HG03139 (cell line): Measurements from ENCODE around the gene HLA-DPA1.

Experiments
- ATAC-seq: cut with Tn5 transposase; IDR thresholded peaks from one replicate; pipeline ENCODE4 v1.9.1; 2021; ENCODE audit not compliant: unreplicated experiment

Gene HLA-DPA1

DNA sequence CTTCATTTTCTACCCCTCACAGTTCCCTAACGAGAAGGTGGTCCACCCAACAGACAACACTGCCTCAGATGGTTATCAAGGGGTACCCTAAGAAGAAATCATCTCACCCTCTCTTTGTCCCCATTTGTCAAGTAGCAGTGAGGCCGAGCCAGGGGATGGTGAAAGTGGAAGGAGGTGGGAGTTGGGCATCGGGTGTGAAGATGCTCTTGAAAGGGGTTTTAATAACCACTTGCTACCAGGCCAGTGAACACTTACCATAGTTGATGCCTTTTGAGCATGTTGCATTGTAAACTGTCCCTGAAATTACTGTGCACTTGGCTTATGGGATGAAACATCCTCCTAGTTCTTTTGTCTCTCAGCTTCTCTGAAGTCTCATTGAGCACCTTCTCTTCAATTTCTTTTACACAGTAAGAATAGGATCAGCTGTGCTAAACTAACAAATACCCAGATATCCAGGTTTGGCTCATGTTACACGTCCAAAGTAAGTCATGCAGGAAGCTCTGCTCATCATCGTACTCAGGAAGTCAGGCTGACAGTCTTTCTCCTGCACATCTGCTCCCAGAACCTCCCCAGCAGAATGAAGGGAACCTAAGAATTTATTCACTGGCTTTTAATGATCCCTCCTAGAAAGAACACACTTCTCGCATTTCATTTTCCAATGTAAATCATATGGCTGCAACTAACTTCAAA, 15.6 kb upstream of the HLA-DPA1 start:
- no peak for ATAC-seq

DNA sequence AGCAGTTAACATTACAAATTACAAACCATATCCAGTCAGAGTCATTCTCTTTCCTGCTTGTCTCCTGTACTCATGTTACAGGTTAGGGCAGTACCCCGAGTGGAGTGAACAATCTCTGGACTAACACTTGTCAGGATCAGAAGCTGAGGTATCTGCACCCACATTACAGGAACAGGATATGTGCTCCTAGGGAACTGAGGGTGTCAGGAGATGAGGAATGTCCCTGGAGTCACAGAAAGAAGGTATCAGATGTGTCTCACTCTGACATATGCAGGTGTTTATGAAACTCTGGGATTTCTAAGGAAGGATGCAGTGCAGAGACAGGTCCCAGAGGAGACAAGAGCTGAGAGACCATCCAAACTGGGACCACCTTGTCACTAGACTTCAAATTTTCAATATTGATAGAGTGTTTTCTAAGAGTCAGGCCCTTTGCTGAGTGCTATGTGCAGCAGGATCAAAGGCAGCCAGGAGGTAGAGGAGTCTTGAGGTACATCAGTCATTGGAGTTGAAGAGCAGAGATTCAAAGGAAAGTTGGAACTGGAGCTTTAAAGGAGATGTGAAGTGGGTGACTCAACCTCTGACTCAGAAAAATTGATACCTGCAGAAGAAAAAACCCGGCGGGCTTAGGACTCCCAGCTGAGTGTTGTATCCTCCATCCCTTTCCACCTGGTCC, 14.9 kb upstream of the HLA-DPA1 start:
- ATAC-seq = no peak

DNA sequence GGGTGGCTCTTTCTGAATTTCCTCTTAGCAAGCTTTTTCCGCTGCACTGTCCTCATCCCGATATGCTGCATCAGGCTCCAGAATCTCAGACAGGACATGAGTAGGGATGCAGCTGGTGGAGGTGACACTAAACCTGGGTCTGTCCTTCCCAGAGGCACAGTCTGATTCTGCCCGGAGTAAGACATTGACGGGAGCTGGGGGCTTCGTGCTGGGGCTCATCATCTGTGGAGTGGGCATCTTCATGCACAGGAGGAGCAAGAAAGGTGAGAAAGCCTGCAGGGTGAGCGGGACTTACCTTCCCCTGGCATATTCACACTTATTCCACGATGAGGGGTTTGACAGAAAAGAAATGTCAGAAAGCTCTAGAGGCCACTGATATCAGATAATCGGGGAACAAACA, 12.2 kb upstream of the HLA-DPA1 start:
- ATAC-seq = no peak

DNA sequence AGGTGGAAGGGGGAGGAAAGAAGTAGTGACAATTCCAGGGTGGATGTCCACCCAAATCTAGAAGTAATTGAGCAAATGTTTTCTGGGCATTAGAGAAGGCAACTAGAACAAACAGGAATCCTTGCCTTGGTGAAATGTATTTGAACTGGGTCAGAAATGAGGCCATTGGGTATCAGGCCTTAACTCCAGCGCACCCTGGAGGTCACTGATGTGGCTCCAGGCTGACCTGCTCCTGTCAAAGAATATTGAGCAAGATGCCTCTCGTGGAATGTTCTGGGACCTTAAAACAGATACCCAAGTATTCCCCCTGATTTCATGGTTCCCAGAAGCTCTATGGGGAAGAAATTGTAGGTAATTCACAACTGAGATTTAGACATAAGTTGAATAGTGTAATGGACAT, 9.3 kb upstream of the HLA-DPA1 start:
- no peak for ATAC-seq

DNA sequence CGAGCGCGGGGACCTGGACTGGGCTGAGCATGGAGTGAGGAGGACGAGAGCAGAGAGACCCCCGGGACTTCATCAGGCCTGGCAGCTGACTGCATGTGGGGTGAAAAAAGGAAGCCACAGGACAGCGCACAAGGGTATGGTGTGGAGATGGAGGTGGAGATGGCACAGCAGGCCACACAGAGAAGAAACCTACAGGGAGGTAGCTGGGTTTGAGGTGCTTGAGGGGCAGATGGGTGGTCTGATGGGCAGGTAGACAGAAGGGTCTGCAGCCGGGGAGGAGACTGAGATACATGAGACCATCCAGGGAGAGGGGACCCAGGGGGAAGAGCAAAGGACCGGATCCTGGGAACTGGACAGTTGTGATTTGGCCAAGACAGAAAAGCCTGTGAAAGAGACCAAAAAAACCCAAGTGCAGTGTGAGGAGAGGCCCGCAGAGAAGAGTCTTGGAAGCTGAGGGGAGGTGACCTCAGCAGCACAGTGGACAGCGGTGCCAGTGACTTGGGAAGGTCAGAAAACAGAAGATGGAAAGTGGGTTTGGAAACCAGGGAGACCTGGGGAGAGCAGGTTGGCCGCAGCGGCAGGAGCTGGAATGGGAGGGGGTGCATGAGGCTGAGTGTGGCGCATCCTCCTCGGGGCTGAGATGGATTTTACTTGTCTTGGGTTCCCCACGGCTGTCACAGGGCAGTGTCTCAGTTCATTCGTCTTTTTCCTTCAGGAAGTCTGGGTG, 7.8 kb upstream of the HLA-DPA1 start:
- no peak for ATAC-seq

DNA sequence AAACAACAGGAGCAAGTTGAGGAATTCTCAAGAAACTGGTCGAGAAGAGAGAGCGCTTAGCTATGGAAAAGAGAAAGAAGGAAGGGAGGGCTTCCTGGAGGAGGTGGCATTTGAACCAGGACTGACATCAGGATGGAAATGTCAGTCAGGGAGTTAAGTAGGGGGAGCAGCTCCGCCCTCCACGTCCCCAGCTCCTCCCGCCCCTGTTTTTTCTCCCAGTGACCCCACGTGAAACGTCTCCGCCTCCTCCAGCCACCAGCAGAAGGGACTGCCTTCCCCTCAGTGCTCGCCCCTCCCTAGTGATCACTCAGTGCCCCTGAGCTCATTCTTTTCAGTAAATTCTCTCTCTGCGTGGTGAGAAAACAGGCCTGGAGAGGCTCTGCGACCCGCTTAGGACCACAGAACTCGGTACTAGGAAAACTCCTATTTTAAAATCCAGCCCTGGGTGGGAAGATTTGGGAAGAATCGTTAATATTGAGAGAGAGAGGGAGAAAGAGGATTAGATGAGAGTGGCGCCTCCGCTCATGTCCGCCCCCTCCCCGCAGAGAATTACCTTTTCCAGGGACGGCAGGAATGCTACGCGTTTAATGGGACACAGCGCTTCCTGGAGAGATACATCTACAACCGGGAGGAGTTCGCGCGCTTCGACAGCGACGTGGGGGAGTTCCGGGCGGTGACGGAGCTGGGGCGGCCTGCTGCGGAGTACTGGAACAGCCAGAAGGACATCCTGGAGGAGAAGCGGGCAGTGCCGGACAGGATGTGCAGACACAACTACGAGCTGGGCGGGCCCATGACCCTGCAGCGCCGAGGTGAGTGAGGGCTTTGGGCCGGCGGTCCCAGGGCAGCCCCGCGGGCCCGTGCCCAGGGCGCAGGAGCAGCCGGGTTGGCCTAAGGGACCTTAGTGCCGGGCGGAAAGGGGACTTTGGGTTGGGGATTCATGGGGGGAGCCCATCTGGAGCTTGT, 7.0 kb upstream of the HLA-DPA1 start:
- ATAC-seq = no peak

DNA sequence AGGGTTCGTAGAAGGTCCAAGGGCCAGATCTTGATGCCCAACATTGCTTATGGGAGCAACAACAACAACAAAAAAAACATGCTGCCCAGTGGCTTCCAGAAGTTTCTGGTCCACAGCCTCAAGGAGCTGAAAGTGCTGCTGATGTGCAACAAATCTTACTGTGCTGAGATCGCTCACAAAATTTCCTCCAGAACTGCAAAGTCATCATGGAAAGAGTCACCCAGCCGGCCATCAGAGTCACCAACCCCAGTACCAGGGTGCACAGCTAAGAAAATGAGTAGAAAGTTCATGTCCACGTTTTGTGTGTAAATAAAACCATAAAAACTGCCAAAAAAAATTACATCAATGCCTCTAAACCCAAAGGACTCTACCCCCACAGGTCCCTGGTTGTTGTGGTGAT, 6.1 kb upstream of the HLA-DPA1 start:
- ATAC-seq = no peak

DNA sequence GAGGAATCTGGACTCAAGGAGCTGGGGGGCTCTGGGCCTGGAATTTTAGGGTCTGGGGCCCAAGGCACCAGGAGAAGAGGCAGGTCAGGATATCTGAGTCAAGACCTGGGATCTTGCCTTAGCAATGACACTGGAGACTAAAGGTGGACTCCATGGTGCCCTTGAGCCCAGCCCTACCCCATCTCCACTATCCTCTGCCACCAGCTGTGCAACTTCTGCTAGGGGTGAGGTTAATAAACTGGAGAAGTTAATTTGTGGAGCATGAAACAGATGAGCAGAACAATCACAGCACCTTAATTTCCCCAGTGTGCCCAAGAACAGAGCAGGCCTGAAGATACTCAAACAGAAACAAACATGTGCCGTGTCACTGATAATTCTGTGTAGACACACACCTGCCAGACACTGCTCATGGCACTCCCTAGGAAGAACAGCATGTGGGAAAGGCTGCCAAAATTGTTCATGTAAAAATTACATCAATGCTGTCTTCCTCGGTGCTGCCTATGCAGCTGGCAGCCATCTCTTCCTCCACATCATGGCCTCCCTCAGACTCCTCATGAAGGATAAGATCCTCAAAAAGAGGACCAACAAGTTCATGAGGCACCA, 5.6 kb upstream of the HLA-DPA1 start:
- ATAC-seq = no peak

DNA sequence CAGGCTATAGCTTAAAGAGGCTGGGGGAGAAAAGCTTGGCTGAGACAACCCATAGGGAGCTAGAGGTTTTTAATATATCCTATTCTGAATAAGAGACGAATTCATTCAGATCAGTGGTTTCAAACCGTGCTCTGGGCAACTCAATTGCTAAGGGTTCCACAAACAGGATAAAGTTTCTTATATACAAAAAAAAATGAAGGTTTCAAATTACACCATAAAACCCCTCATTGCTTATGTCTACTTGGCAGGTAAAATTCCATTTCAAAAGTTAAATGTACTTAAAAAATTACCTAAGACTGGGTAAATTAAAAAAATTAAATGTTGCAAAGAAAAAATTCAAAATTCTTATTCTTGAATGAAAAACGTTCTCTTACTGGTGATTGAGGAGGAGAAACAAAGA, 5.0 kb upstream of the HLA-DPA1 start:
- no peak for ATAC-seq

DNA sequence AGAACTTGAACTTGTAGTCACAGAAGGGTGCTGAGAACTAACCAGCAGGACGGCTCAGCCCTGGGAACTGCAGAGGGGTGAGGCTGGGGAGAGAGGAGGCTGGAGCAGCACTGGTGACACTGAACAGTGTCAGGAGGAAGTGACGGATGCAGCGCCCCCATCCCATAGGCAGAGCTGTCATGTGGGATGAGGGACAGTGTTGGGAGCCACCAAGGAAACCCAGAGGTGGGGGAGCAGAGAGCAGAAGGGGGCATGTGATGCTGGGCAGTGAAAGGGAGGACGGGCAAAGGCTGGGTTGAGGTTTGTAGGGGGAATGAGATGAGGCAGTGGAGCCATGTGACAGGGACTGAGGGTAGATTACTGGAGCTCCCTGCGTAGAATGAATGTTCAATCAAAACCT, 4.5 kb upstream of the HLA-DPA1 start:
- no peak for ATAC-seq

DNA sequence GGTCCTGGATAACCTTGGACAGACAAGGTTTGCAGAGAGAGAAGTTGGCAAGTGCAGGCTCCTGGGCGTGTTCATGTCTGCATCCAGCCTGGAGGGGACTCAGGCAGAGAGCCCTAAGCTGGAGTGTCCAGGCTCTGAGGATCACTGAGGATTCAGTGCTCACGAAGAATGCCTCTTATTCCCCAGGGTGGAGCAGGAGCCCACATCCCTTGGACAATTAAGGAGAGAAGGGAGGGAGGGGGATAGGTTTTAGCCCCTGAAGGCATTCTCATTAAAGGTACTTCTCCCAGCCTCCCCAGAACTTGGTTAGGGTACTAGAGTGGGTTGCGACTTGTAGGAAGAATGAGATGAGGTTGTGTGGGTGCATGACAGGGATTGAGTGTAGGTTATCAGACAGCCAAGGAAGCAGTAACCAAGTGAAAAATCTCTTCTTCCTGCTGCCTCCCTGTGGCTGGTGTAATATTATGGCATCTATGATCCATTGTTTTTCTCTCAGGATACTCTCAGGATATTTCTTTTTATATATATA, 3.0 kb upstream of the HLA-DPA1 start:
- no peak for ATAC-seq

DNA sequence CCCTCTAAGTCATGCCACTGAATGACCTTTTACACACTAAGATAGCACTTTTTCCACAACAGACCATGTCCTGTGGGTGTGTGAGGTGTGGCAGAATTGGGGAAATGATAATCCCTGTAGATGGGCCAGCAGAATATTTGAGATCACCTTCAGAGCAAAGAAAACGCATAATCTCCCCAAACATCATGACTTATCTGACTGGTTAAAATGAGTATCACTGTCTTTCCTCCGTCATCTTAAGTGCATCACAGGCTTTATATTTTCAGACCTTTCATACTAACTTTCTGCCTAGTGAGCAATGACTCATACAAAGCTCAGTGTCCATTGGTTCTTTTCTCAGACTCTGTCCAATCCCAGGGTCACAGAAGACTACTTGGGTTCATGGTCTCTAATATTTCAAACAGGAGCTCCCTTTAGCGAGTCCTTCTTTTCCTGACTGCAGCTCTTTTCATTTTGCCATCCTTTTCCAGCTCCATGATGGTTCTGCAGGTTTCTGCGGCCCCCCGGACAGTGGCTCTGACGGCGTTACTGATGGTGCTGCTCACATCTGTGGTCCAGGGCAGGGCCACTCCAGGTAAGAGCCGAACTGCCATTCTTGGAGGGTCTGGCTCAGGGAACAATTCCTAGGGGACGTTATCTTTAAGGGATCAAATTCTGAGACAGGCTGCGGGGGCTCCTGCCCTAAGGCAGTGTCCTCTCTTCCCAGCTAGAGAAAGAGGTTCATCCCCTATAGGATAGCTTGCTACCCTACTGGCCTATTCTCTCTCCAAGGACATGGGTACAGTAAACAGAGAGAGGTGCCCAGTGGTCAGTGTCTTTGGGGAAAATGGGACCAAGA, 2.3 kb upstream of the HLA-DPA1 start, which contains the start of gene HLA-DPB1:
HLA-DPB1 (plus strand) TSS at position 423 of the 838 bp plus-strand sequence; CDS start at position 475, 52 bp downstream.
- peak; percentile 63 for ATAC-seq

DNA sequence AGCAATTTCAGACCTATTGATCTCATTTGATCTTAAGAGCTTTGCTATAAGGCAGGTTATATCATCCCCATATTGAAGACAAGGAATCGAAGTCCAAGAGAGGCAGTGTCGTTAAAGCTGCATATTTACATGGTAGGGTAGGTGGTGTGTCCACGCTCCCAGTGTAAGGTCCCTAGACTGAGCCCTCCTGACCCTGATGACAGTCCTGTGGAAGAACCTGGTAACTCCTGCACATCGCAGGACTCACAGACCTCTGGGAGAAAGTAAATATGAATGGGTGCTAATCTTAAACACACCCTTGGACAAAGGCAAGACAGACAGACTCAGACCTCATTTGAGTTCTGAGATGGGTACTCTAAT, 1.7 kb upstream of the HLA-DPA1 start:
- no peak for ATAC-seq

DNA sequence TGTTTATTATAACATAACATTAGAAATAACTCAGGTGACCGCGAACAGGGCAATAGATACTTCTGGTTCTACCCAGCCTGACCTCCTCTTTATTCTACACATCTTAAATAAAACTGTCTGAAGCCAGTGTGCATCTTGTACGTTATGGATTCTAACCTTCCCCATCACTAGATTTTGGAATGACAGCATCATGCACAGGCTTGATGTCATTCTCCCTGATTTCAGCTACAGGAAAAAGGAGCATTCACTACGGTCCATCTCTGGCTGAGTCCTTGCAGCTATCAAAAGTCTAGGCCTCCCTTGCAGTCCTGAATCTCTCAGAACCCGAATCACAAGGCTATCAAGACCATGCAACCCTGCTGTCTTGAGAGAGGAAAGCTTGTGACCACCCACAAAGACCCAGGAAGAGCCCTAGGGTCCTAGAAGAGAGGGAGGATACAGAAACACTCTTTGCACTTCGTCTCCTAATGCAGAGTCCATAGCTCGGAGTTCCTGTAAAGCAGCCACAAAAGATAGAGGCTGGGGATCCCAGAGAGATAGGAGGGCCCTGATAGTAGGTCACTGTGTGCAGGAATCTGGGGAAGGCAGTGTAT, 845 bp downstream of the HLA-DPA1 start:
- ATAC-seq = no peak

DNA sequence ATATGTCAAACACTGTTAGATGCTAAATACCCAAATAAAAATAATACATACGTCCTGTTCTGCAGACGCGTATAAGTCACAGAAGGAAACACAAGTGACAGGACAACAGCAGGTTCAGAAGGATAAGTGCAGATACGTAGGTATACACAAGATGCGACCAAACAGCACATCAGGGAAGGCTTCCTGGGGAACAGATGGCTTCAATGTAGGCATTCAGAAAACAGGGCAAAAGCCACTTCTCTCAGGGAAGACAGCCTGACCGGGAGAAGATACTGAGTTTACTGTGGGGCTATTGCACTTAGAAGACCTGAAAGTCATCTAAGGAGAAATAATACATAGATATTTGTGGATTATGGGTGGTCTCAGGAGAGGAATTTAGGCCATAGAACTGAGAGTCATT, 1.9 kb downstream of the HLA-DPA1 start:
- ATAC-seq = no peak

DNA sequence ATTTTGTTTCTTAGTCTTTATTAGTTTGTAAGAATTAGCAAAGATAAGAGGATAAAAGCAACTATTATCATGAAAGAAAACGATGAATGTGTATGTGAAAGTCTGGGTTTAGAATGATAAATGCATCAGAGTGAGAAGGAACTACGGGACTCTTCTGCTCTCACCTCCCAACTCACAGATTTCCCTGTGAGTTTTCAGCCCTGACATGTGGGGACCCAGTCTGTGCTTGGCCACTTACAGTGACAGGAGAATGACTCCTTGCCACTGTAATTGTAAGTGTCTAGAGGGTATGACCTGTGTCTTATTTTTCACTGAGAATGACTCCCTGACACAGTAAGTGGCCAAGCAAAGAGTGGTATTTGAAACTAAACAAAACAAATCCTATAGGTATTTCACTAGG, 2.5 kb downstream of the HLA-DPA1 start:
- ATAC-seq = no peak

DNA sequence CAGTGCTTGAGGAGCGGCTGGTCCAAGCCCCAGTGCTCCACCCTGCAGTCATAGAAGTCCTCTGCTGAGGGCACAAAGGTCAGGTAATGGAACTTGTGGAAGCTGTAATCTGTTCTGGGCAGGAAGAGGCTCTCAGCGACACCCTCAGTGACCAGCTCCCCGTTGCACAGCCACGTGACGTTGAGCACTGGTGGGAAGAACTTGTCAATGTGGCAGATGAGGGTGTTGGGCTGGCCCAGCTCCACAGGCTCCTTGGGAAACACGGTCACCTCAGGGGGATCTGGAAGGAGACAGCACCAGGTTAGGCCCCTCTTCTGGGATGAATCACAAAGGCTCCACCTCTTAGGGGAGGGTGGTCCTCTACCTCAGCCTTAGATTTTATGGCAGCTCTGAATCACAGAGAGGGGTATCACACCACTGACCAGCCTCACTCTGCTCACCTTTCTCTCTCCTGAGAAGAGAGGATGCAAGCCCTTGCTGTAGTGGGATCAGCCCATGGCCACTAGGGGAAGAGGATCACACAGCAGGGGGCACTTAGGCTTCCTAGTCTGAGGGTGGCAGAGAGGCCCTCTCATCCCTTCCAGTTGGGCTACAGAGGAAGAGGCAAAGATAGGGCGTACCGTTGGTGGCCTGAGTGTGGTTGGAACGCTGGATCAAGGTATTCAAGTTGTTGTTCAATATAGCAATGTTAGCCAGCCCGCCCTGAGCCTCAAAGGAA, 4.3 kb downstream of the HLA-DPA1 start:
- ATAC-seq = no peak

DNA sequence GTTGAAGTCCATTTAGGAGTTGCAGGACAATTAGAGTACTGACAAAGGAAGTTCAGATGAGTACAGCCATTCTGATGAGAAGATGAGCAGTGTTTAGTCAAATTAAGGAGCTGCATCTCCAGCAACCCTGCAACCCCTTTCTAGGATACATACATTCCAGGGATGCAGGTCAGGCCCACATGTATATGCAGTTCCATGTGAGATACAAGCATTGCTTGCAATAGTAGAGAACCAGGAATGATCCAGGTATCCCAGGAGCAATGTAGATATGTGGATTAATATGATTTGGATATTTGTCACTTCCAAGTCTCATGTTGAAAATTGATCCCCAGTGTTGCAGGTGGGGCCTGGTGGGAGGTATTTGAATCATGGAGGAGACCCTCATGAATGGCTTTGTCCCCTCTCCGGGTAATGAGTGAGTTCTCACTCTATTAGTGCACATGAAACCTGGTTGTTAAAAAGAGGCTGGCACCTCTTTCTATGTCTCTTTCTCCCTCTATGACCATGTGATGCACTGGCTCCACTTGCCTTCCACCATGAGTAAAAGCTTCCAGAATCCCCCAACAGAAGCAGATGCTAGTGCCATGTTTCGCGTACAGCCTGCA, 6.4 kb downstream of the HLA-DPA1 start:
- ATAC-seq = no peak
